ENCODE measurements around the gene MEIS3.
"Not testable (repeated sequence)": the region's sequence is repeated elsewhere in the genome, so short reads cannot be mapped to it uniquely, and the experiment has no call there.

MEIS3 gene

DNA sequence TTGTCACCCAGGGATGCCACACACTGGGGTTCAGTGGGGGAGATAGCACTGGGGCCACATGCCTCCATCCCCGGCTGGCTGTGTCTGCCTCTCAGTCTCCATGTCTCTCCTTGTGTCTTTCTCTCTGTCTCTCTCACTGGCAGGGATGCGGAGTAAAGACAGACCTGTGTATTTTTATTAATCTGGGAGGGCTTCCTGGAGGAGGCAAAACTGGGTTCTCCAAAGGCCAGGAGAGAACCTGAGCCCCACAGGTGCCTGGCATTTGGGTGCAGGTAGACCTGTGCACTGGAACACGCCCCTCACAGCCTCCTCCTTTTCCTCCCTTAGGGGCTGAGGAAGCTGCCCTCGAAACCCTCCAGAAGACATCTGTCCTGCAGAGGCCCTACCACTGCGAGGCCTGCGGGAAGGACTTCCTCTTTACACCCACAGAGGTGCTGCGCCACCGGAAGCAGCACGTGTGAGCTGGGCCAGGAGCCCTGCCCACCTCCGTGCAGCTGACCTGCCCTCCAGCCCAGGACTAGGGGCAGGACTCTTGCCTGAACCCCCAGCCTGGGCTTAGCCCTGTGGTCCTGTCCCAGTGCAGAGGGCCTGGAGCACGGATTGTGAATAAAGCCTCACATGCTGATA lies 37.6 kb downstream of the MEIS3 start:
- no peak for DNase-seq

DNA sequence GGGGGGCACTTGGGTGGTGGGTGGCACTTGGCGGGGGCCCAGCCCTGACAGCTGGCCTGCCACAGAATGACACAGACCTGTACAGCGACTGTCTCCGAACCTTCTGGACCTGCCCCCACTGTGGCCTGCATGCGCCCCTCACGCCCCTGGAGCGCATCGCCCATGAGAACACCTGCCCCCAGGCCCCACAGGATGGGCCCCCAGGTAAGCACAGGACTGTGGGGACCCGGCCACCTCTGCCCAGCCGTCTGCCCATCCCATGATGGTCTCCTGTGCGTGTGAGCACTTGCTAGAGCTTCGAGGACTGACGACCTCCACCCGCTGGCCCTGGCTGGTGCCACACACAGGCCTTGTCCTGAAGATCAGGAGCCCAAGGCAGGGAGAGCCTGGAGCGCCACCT lies 38.2 kb downstream of the MEIS3 start:
- DNase-seq: no peak

DNA sequence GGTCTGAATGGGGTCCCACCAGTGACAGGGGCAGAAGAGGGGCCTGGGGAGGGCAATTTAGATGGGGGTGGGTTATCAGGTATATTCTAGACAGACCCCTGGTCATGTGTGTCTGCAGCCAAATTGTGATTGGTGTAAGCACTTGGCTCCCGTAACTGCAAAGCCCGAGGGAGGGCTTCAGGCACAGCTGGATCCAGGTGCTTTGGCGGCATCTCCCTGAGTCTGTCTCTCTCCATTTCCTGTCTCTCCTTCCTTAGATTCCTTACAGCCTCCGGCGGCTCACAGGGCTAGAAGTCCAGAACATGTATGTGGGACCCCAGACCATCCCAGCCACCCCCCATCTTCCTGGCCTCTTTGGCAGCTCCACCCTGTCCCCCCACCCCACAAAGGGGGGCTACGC lies 38.8 kb downstream of the MEIS3 start:
- DNase-seq: no peak

DNA sequence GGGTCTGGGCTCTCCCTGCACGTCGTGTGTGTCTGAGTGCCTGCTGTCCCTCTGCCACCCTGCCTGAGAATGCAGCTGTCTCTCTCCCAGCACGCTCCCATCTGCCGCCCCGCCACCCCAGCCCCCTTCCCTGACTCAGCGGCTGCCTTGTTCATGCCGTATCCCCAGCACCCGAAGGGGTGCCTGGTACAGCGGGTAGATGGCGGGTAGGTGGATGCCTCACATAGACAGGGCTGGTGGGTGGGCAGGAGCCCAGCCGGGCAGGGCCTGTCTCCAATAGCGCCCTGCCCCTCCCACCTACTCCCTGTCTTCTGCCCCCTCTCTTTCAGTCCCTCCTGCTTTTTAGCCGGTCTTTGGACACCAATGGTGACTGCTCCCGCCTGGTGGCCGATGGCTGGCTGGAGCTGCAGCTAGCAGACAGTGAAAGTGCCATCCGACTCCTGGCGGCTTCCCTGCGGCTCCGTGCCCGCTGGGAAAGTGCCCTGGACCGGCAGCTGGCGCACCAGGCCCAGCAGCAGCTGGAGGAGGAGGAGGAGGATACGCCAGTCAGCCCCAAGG lies 39.9 kb downstream of the MEIS3 start:
- peak; percentile 71 for DNase-seq

DNA sequence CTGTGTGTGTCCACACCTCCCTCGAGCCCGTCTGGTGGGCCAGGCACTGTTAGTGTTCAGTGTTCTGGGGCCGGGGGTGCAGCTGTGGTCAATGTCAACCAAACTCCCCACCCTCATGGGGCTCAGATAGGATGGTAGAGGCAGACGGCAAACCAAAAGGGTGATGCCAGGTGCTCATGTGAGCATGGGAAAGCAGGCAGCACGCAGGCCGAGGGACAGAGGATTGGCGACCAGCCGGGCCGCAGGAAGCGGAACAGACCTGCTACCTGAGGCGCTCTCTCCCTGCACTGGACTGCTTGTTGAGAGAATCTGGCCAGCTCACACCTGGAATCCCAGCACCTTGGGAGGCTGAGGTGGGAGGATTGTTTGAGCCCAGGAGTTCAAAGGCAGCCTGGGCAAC lies 41.1 kb downstream of the MEIS3 start:
- no peak for DNase-seq

DNA sequence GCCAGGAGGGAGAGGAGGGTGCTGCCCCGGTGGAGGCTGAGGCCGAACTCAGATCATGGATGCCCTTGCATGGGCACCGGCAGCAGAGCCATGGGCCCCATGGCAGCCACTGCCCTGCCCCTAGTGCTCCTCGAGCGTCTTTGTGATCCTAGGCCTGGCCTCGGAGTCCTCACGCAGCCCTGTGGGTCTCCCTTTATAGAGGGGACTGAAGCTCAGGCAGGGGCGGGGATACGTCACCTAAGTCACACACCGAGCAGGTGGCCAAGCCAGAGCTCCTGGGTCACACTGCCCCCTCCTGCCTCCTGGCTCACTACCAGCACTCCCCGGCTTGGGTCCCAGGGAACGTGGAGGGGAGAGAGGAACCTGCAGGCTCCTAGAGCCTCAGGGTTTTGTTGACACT lies 41.5 kb downstream of the MEIS3 start:
- DNase-seq: peak; percentile 27

DNA sequence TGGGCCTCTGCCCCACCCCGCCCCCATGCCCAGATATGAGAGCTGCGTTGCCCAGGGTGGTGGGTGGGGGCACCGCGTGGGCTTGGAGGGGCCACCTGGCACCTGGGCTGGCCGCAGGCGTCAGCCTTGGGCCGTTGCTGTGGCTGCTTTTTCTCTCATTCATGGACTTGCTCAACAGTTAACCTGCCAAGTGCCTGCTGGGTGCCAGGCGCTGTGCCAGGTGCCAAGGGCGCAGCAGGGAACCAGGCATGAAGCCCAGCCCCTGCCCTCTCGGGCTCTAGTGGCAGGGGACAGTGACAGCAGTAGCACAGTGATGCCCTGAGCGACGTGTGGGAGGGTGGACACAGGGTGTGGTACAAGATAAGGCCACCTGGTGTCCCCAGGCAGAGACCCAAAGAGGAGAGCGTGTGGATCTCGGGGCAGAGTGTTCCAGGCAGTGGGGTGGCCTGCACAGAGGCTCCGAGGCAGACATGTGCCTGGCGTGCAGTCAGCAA lies 42.1 kb downstream of the MEIS3 start:
- DNase-seq: no peak

DNA sequence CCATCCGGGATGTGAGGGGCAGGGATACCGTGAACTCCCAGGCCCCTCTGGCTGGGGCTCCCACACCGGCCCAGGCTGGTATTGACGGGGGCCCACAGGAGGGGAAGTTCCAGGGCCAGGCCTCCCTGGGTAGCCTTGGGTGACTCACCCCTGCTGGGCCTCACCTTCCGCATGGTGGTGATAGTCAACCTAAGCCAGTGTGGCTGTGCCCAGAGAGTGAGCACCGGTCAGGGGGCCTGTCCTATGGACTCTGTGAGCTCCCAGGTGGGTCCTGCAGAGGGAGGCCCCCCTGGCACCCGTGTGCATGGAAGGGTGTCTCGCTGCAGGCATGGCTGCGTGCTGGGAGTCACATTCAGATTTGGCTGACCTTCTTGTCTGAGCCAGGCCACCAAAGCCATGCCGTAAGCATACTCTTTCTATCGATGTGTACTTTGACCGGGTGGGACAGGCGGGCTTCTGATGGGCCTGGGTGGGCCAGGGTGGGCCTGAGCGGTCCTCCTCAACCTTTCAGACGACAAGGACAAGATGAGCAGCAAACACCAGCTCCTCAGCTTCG lies 42.7 kb downstream of the MEIS3 start:
- DNase-seq: no peak

DNA sequence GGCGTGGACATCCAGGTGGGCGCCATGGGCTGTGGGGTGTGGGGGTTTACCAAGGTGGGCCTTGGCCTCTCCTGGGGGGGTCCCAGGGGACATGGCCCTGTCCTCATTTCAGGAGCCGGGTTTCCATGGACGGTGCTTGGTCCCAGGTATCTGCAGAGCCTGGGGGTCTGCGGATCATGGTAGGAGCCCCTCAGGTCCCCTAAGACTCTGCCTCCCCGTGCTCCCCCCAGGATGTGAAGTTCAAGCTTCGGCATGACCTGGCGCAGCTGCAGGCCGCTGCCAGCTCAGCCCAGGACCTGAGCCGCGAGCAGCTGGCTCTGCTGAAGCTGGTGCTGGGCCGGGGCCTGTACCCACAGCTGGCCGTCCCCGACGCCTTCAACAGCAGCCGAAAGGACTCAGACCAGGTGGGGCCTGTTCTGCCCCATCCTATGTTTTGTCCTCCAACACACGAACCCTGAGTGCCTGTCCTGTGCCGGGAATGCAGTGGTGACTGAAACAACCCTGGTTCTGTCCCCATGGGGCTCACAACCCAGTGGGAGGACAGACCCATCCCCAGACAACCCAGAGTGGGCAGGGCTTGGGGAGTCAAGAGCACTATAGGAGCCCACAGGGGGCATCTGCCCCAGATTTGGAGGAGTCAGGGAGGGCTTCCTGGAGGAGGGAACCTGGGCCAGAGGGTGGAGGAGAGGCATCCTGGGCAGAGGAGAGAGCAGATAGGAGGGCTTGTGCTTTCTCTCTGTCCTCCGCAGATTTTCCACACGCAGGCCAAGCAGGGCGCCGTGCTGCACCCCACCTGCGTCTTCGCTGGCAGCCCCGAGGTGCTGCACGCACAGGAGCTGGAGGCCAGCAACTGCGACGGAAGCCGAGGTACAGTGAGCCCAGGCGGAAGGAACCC lies 43.4 kb downstream of the MEIS3 start:
- no peak for DNase-seq

DNA sequence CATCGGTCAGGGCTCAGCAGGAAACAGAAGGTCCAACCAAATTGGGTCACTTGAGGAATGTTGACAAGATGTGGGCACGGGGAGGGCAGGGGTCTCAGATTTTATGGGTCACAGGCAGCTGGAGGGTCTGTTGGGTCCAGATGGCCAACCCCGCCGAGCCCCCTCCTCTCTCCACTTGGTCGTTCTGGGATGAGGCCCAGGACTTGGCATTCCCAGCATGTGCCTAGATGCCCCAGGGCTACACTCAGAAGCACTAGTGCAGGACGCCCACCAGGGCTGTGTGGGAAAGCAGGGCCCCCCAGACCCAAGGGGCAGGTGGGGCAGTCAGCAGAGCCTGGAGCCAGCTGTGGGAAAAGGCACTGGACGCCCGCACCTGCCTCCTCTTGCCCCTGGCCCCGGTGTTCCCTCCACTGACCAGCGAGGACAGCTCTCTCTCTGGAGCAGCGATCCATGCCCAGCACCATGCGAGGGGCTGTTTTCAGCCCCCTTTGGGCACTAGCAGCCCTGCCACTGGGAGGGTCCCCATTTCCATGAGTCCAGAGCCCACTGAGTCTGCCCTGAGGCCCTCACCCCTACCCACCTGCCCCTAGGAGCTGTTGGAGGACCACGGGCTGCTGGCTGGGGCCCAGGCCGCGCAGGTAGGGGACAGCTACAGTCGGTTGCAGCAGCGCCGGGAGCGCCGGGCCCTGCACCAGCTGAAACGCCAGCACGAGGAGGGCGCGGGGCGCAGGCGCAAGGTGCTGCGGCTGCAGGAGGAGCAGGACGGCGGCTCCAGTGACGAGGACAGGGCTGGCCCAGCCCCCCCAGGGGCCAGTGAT lies 44.2 kb downstream of the MEIS3 start:
- no peak for DNase-seq

DNA sequence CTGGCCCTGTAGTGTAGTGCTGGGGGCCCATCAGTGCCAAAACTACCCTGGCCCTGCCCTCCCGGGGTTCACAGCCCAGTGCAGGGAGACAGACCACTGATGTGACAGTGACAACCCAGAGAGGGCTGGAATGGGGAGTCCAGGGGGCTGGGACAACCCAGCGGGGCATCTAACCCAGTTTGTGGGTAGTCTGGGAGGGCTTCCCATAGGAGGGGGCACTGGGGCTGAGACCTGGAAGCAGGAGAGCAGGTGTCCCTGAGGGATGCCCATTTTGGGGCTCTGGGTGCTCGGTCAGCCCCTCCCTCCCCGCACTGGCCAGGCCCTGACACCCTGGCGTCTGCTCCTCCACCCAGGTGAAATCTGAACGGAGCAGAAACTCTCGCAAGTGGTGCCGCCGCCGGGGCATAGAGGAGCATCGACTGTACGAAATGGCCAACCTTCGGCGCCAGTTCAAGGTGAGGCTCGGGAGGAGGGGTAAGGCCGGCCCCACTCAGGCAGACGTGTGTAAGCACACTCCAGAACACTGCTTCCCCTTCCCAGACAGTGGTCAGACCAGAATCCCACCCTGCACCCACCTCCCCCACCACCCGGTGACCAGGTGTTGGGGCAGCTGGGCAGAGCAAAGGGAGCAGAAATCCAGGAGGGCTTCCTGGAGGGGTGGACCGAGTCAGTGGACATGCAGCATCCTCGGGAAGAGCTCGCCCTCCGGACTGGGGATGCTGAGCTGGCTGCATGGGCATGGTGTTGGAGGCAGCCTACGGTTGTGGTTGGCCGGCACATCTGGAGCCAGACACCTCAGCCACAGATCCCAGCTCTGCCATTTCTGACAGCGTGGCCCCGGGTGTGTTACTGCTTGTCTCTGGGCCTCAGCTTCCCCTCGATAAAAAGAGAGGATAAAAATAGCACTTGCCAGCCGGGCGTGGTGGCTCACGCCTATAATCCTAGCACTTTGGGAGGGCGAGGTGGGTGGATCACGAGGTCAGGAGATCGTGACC lies 45.8 kb downstream of the MEIS3 start:
- no peak for DNase-seq

DNA sequence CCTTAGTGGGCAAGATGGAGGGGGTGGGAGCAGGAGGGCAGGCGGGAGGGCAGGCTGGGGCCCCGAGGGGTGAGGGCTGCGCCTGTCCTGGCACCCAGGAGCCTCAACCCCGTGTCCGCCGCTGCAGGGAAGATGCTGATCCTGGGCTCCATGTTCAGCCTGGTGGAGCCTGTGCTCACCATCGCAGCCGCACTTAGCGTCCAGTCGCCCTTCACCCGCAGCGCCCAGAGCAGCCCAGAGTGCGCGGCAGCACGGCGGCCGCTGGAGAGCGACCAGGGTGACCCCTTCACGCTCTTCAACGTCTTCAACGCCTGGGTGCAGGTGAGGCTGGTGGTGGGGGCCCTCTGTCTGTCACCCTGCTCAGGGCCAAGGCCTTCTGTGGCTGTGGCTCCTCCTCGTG lies 46.7 kb downstream of the MEIS3 start:
- no peak for DNase-seq

DNA sequence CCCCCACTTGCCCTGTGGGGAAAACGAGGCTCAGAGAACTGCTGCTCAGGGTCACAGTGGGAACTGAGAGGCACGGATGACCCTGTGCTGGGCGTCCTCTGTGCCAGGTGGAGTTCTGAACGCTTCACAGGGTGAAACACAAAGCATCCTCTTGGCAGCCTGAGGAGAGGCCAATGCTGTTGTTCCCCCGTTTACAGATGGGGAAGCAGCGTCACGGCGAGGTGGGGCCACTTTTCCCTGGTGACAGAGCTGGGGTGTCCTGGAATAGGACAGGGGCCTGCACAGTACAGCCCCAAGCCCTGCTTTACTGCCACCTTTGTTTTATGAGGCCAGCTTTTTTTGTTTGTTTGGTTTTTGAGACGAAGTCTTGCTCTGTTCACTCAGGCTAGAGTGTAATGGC lies 48.1 kb downstream of the MEIS3 start:
- no peak for DNase-seq

DNA sequence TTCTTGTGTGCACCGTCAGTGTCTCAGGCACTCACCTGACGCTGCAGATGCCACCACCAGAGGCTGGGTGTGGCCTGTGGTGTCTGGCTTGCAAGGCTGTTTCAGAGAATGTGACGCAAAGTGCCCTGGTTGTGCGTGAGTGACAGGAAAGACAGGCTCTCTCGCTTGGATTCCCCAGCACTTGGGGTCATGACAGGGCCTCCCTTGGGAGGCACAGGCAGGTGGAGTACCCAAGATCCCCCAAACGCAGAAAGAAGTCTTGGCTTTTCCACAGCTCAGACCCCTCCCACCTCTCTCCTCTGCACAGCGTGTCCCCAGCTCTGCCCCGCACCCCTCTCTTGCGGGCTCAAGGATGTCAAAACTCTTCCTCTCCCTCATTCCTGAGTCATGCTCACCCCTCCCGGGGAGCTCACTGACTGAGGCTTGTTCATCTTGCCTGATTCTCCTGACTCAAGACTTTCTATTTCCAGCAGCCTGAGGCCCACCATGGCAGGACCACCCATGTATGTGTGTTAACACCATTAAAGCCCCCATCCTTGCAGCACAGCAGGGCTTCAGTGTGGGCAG lies 49.2 kb downstream of the MEIS3 start:
- DNase-seq: no peak

DNA sequence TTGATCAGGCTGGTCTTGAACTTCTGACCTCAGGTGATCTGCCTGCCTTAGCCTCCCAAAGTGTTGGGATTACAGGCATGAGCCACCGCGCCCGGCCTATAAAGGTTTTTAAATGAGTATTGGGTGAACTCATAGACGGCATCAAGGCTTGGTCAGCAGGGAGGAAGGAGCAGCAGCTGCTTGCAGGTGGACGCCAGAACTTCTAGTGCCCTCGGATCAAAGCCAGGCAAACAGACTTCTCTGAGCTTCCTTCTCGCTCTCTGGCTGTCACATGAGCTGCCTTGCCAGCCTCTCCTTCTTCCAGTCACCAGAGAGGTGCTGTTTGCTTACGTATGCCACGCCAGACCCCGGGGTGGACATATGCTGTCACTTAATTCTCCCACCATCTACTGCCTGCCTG lies 53.9 kb downstream of the MEIS3 start:
- DNase-seq: not testable (repeated sequence)

DNA sequence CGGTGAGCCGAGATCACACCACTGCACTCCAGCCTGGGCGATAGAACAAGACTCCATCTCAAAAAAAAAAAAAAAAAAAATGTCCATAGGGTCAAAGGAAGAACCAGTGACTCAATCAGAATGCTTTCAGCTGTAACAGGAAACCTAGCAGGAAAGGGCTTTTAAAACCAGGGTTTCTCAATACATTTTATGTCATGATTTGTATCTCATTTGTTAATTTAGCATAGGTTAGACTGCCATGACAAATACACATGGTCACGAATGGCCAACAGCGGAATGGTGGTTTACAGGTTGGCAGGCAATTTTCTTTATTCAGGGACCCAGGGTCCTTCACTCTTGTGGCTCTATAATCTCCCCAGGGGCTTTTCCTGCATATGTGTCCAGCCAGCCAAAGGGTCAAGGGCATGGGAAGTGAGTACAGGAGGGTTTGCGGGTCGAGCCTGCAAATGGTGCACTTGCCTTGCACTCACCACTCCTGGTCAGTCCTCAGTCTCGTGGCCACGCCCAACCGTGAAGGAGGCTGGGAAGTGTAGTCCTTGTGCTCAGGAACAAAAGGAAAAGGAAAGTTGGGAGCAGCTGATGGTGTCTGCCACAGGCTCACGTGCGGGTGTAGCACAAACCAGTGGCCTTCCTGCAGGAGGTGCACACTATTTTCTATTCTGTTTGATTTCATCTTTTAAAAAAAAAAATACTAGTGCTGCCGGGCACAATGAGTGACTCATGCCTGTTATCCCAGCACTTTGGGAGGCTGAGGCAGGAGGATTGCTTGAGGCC lies 55.4 kb downstream of the MEIS3 start:
- peak; percentile 29 for DNase-seq

DNA sequence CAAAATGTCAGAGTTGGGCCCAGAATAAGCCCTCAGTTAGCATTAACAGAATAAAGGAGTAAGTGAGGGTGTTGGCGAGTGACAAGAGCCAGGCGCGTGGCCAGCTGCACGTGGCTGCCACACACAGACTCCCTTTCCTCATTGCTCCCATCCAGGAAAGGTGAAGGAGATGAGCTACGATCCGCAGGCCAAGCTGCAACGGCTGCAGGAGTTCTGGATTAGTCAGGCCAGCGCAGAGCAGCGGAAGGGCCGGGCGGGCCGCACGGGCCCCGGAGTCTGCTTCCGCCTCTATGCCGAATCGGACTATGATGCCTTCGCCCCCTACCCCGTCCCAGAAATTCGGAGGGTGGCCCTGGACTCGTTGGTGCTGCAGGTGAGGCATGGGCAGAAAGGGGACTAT lies 57.0 kb downstream of the MEIS3 start:
- DNase-seq: no peak

DNA sequence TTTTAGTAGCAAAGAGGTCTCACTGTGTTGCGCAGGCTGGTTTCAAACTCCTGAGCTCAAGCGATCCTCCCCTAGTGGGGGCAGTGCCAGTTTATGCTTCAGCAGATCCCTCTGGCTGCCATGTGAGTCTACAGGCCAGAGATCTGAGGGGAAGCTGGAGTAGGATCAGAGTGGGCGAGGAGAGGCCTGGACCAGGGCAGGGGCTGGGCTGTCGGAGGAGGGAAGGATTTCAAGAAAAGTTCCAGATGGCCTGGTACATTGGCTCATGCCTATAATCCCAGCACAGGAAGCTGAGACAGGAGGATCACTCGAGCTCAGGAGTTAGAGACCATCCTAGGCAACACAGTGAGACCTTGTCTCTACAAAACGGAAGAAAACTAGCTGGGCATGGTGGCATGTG lies 60.4 kb downstream of the MEIS3 start:
- DNase-seq: peak; percentile 49

DNA sequence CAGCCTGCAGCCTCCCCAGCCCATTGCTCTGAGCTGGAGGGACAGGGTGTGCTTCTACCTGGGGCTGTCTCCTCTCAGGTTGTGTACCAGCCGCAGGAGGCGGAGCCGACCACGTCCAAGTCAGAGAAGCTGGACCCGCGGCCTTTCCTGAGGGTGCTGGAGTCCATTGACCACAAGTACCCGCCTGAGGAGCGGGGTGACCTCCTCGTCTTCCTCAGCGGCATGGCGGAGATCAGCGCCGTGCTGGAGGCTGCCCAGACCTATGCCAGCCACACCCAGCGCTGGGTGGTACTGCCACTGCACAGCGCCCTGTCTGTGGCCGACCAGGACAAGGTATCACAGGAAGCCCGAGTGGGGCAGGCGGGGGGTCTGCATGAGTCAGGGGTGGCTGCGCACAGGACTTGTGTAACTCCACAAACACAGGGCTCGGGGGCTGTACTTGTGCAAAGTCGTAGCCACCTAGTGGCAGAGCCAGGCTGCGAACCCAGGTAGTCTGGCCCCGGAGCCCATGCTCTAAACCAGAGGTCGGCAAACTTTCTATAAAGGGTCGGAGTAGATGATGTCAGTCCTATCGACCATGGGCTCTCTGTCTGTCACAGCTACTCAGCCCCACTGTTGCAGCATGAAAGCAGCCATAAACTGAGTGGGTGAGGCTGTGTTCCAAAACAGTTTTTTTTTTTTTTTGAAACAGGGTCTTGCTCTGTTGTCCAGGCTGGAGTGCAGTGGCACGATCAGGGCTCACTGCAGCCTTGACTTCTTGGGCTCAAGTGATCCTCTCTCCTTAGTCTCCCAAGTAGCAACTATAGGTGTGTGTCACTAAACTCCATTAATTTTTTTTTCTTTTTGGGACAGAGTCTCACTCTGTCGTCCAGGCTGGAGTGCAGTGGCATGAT lies 61.3 kb downstream of the MEIS3 start:
- DNase-seq: peak; percentile 42
